ENCODE results near the gene CYP11A1.

The CYP11A1 gene

DNA sequence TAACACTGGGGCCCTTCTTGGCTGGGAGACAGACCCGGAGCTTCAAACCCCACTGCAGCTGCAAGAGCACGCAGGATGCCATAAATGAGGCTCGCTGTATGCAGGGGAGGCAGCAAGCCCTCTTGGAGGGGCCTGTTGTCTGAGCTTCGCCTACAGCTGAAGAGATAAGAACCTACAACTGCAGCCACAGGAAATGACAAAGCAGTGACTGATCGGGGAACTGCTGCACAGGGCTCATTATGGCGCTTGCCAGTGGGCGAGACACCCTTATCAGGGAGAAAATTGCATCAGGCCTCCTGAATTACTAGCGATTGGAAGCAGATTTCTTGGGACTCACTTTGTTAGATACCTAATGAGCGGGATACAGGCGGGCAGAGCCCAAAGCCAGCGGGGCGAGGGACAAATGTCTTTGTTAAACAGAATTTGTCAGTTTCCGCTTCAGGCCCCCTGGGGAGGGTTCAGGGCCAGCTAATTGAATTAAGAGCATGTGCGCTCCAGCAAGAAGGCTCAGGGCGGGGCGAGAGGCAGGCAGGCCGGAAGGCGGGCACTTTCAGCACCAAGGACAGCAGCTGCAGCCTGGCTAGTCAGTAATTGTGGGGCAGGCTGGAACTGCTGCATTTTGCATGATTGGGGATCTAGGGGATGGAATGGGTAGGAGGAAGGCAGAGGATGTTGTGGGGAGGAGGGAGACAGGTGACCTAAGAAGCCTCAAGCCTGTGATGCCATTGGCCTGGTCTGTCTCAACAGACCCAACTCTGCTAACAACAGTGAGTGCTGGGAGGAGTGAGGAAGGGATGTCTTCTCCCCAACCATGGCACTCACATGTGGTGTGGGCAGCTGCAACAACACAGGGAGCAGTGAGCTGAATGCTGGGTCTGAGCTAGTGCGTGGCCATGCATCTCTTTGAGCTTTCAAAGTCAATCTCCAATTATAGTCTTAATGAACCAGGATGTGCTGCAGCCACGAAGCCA lies 76.1 kb downstream of the CYP11A1 start:
- Histone ChIP-seq H3K27me3 (peaks cover 0 to 8% (median 0%) of the 10 kb centered on the region in 11 experiments; a peak in 4 of 22 replicates), H3K4me1 (peaks cover 4 to 13% (median 9%) of the 10 kb centered on the region in 10 experiments; a peak in 17 of 20 replicates), H3K4me3 (no peak overlapping the region), H3K27ac (peak overlapping the region in 1 of 11 experiments; percentile 24; a peak in 2 of 22 replicates), H3K9me3 (replicated peaks in 1 of 11) (no peaks in the 10 kb centered on the region), H3K36me3 (no peaks in the 10 kb centered on the region), H3K4me2 (peak overlapping the region; percentile 19 to 70 (median 56); a peak in 19 of 22 replicates), H4K20me1 (peaks cover 0 to 58% (median 5%) of the 10 kb centered on the region in 11 experiments; a peak in 10 of 22 replicates), H3K9ac (no peak overlapping the region)
- TF ChIP-seq Cebpa-rat (IDR thresholded peaks at IDR 0.05): no peak

DNA sequence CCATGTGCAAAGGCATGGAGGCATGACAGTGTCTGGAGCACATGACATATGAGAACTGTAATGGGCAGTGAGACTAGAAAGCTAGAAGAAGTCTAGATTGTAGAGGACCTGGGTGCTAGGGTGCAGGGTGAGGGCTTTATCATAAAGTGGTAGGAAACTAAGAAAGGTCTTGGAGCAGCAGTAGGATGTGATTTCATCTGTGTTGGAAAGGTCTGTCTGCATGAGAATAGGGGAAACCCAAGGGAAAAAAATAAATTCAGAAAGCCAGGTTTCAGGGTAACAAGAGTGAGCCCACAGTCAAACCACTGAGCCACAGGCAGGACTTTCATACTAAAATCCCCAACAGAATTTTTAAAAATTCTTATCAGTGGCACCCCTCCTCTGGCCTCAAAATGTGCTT lies 76.8 kb downstream of the CYP11A1 start:
- Histone ChIP-seq H3K27ac (no peak overlapping the region), H3K4me1 (peaks cover 6 to 17% (median 9%) of the 10 kb centered on the region in 10 experiments; a peak in 17 of 20 replicates), H3K27me3 (peaks cover 0 to 8% (median 0%) of the 10 kb centered on the region in 11 experiments; a peak in 4 of 22 replicates), H3K36me3 (no peaks in the 10 kb centered on the region), H3K9ac (no peak overlapping the region), H3K4me2 (peak overlapping the region in 10 of 11 experiments; percentile 19 to 70 (median 55); a peak in 14 of 22 replicates), H3K9me3 (replicated peaks in 1 of 11) (no peaks in the 10 kb centered on the region), H3K4me3 (no peak overlapping the region), H4K20me1 (peaks cover 0 to 58% (median 5%) of the 10 kb centered on the region in 11 experiments; a peak in 10 of 22 replicates)
- TF ChIP-seq Cebpa-rat (IDR thresholded peaks at IDR 0.05): no peak

DNA sequence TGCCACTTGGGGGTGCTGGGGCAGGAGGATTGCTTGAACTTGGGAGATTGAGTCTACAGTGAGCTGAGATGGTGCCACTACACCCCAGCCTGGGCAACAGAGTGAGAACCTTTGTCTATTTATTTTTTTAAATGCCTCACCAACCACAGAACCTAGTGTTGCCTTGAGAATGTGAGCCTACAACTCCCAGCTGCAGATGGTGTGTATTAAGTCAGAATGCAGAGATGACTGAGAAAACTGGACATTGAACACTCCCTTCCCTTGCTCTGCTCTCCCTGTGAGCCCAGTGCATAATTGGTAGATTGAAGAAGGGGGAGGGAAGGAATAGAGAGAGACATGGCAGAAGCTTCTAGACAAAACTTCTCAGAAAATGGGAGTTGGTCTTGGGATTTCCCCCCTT lies 77.8 kb downstream of the CYP11A1 start:
- Histone ChIP-seq H3K4me1 (peaks cover 6 to 17% (median 9%) of the 10 kb centered on the region in 10 experiments; a peak in 17 of 20 replicates), H3K4me3 (no peak overlapping the region), H3K36me3 (no peaks in the 10 kb centered on the region), H3K9ac (no peak overlapping the region), H3K4me2 (no peak overlapping the region), H3K9me3 (replicated peaks in 1 of 11) (no peaks in the 10 kb centered on the region), H4K20me1 (peaks cover 0 to 67% (median 5%) of the 10 kb centered on the region in 11 experiments; a peak in 8 of 22 replicates), H3K27ac (no peak overlapping the region), H3K27me3 (peaks cover 0 to 8% (median 0%) of the 10 kb centered on the region in 11 experiments; a peak in 3 of 22 replicates)
- TF ChIP-seq Cebpa-rat (IDR thresholded peaks at IDR 0.05): no peak

All from BLaER1 treated with 17β-estradiol and CSF1 and Interleukin-3, amounts not matched to agents 10 nM and 100 nM (cell line).